GM21717 (cell line): ENCODE data around the gene SLC9C1.

Source experiments
- ATAC-seq: cut with Tn5 transposase; IDR thresholded peaks from one replicate; pipeline ENCODE4 v1.9.1; 2021; ENCODE audit warnings: mild to moderate bottlenecking, moderate library complexity; ENCODE audit not compliant: unreplicated experiment

SLC9C1 gene

DNA sequence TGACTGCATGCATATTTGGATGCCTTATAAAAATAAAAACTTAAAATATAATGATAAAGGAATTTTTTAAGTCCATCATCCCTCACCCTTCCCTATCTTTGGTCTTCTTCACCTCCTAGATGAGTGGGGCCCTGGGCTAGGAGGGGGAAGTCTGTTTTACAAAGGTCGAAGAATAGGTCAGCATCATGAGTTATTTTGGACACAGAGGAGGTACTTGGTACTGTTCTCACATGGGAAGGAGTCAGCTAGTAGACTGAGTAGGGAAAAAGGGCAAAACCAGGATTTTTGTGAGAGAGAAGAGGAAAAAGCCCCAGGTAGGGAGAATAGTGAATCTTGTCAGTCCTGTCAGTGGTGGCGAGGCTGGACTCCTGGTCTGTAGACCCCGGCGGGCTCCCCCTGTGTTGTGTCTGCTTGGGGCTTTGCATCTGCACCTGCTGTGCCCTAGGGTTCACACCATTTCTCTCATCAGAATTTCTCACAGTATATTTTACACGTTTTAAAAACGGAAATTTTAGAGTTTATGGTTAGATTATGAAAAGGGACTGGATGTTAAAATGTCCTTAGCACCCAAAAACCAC, 178.1 kb downstream of the SLC9C1 start:
- no peak for ATAC-seq

DNA sequence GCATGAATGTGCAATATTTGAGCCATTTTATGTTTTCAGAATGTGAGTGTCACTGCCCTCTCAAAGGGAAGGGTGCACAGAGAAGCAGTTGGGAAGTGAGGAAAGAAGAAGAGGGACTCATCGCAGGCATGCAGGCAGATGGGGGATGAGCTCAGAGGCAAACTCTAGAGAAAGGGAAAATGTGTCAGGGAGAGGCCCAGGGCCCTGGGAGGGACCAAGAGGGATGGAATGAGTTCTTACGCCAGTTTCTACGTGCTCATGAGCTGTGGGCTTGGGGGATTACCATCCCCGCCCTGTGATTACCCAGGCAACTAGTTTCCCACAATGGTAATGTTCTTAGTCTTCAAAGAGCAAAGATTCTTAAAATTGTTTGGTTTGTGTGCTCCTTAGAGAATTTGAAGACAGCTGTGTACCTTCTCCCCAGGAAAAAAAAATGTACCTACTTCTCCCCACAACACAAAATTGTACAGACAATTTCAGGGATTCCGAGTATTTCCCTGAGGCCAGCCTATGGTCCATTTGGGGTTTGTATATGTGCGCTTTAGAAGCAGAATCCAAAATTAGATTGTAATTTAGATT, 178.8 kb downstream of the SLC9C1 start:
- peak; percentile 50 for ATAC-seq

DNA sequence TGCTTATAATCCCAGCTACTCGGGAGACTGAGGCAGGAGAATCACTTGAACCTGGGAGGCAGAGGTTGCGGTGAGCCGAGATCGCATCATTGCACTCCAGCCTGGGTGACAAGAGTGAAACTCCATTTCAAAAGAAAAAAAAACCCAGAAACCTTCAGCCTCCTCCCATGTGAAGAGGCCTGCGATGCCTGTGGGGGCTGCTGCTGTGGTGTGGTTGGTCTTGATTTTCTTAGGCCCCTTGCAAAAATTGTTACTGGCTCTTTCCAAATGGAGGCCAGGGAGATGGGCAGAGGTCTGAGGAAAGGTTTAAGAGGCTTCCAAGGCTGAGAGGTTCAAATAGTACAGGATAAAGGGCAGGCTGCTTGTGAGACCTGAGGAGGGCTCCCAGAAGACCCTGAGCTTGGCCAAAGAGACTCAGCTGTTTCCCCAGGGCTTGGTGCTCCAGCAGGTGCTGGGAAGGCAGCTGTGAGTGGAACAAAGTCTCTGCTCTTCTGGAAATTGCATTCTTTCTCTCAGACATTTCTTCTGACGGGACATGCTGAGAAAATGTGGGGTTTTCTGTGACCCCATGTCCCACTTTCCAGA, 179.3 kb downstream of the SLC9C1 start:
- ATAC-seq, result peak; percentile 31

DNA sequence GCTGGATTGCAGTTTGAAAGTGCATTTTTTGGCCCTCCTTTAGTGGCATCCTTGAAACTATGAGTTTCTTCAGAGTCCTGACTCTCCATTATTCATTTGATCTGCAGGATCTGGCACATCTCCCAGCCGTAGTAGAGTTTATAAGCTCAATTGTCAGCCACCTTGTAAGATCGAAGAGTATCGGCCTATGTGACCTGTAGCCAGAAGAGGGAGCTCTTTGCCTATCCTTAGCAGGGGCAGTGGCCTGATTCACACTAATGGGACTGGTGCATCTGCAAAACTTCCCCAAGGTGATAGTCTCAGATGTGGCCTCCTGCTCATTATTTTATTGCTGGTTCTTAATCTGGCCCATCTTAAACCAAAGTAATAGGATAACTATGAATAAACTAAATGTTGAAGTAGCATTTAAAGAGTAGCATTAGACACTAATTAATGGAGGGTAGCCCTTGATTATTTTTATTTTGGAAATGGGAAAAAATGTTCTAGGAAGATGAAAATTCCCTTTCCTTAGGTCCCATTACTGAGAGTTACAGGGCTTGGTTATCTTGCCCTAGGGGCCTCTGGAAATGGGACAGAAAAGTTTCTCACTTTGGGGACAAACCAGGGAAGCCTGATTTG, 182.1 kb downstream of the SLC9C1 start:
- ATAC-seq, result peak; percentile 55

DNA sequence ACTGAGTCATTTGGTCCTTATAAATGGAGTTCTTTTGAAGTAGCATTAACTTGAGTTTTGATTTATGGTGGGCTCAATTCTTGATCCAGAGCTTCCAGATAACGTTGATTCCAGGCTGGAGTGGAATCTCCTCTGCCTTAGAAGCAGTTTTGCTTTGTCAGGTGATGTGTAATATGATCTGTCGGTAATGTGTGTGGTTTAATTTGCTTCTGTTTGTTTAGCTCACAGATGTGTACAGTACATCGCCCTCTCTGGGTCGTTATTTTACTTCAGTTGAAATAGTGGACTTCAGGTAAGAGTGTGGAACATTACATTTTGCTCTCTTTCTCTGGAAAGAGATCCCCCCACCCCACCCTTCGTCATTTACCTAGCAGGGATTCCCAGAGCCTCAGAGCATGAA, 184.7 kb downstream of the SLC9C1 start:
- ATAC-seq, result no peak

DNA sequence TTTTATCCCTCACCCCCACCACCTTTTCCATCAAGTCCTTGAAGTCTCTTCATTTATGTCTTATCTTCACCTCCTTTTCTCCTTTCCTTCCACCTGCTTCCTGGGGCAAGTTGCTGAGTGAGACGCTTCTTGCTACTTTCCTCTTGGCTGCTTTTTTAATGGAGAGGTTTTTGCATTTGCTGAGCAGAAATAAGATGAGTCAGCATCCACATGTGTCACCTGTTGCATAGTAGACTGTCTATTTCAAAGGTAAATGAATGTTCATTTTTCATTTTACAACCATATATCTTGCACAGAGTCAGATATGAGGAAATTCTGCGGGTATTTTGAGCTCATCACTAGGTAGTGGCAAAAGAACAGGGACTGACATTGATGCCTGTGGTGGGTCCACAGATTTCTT, 189.2 kb downstream of the SLC9C1 start:
- no peak for ATAC-seq

DNA sequence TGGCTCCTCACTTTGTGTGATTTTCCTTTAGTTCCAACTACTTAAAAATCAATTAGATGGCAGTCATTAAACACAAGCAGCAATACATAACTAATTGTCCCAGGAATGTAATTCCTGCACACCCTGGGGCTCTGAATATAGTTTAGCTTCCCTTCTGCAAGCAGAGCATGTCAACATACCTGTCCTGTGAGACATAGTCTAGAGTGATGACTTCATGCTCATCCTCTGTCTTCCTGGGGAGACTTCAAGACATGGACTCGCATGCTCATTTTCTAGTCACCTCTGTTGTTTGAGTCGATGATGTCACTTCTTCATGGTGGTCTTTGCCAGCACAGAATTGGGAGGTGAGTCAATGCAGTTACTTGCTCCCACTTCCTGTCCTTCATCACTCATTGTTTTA, 192.1 kb downstream of the SLC9C1 start:
- ATAC-seq, result no peak

DNA sequence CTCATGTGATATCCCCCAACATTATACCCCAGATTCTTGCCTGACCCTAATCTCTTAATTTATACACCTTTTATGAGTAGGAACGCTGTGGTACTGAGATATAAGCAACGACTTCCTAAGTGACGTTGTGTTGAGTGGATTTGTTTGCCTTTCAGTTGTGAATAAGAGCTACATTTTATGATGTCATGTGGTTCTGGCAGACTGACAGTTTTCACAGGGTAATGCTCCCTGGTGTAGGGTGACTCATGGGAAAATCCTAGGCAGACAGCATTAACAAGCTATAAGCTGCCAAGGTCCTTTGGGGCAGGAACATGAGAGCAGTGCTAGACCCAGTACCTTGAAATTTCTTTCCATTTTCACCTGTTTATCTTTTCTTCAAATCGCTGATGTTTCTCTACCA, 196.6 kb downstream of the SLC9C1 start:
- ATAC-seq, result no peak

DNA sequence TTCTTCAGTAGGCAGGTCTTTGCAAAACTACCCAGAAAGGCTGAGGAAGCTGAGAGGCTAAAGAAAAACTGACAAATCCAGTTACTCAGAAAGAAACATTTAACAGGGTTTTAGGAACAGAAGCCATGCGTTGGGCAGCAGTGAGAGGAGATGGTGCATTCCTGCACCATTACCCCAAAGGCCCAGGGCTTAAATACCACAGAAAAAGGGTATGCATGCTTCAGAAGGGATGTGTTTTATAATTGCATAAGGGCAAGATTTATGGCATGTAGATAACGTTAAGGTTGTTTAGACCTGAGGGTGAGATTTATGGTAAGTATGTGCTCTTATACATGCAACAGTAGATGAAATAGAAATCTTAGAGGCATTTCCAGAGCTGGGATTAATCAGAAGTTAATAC, 197.8 kb downstream of the SLC9C1 start:
- ATAC-seq, result no peak

DNA sequence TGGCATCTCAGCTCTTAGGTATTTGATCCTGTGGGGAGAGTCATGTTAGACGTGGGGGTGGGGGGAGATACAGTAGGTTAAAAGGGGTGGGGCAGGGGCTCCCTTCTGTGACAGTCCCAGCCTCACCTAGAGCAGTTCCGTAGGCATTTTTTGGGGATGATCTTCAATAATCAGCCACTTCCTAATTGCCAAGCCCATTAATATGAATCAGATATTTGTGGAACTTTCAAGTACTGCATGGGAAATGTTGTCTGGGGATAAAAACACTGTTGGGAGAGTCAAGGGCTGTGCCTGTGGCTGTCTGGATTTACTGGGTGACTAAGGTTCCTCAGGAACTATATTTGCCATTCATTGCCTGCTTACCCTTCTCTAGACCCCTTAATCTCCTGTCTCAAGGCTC, 198.3 kb downstream of the SLC9C1 start:
- ATAC-seq, result no peak

DNA sequence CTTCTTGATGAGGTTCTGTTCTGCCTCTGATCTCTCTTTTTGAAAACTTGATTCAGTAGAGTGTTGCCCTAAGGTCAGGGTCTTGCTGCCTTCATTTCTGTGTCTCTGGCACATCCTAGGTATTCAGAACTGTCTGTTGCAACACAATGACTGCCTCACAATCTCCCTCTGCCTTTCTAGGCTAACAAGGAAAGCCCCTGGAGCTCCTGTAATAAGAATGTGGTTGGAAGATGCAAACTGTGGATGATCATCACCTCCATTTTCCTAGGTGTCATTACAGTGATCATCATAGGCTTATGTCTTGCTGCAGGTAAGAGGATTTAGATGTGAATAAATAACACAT, 200.9 kb downstream of the SLC9C1 start:
- ATAC-seq, result no peak

DNA sequence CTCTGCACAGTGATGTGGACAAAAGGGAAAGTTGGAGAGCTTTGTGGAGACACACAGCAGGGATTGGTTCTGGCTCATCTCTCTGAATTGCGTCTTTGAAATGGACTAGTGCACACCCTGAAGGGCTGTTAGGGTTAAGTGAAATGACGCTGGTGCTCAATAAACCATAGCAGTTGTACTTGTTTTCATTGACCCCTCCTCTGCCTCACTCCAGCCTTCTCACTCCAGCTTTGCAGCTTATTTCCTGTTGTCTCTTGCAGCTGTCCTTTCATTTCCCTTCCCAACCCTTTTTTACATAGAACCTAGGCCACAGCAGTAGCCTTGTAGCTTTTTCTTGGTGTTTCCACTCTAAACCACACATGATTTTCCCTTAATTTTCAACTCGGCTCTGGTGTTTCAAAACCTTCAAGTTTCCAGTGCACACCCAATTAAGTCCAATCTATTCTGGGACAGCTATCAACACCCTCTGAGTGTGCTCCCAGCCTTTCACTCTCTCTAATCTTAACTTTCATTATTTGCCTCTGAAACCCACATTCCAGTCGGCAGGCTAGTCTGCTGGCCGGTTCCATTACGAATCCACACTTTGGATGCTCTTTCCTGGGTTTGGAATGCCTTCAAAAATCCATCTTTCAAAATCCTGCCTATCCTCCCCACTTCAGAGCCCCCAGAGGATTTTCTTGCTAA, 201.4 kb downstream of the SLC9C1 start:
- no peak for ATAC-seq

DNA sequence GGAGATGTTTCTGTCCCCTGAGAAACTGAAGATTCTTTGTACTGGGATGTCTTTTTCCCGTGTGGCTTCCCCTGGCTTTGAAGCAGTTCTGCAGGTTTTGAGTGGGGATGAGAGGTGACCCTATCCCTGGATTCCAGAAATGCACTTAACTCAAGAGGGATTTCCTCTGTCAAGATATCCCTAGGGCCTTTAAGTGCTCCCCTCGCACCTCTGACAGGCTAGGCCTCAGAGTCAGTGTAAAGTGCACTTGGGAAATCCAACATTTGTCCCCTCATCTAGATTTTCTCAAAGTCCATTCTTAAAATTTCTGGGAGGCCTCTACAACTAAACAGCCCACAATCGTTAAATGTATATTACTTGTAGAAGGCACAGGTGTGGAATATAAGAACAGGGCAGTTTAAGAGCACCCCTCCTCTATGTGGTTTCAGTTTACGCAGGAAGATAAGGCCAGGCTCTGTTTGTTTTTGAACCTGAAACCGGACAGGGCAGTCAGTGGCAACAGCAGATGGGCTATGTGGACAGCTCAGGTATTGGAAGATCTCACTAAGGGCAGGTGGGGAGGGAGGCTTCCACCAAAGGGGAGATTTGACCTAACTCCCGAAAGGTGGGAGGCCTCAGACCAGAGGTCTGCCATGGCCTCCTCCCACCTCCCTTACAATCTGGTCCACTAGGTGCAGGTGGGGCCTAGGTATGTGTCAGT, 203.0 kb downstream of the SLC9C1 start:
- no peak for ATAC-seq
